ENCODE results near the gene NPEPPS. TPM values are rescaled to one million over a fixed set of nuclear protein-coding genes. Genes with fewer than 3 reads are reported as not detected.

The NPEPPS gene
- total RNA-seq, 1 experiment from 2014 or later: 139 TPM

DNA sequence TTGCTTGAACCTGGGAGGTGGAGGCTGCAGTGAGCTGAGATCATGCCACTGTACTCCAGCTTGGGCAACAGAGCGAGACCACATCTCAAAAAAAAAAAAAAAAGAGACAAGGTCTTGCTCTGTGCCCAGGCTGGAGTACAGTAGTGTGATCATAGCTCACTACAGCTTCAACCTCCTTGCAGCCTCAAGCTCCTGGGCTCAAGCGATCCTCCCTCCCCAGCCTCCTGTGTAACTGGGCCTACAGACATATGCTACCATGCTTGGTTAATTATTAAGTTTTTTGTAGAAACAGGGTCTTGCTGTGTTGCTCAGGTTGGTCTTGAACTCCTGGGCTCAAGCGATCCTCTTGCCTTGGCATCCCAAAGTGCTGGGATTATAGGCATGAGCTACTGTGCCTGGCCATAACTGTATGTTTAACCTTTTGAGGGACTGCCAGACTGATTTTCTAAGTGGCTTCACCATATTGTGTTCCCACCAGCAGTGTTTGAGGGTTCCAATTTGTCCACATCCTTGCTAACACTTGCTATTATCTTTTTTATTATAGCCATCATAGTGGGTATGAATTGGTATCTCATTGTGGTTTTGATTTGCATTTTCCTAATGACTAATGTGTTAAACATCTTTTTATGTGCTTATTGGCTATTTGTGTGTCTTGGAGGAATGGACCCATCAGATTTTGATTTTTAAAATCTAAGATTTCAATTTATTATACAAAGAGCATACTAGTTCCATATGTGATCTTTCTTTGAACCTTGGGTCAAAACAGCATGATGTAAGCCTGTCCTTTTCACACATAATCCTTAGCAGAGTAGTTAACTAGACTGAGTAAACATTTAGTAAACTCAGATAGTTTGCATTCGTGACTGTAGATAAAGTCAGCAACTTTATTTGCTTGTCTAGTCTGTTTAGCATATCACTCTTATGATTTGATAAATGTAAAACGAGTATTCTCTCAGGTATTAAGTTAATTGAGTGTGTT, 80.8 kb downstream of the NPEPPS start:
- intact Hi-C loops (cut with micrococcal nuclease; ENCODE audit: unreplicated experiment): loop anchor here (10.0 kb wide), 1 partner anchor 117 kb away; no protein-coding TSS in a partner anchor
- POLR2A ChIA-PET: no interaction called here
- H3K36me3 Mint-ChIP-seq (ENCODE audit: insufficient read depth, unreplicated experiment): peaks cover 52% of the 10 kb centered on the region
- peak overlapping the region; percentile 15 for H3K27ac Mint-ChIP-seq (ENCODE audit: unreplicated experiment)
- peaks cover 6% of the 10 kb centered on the region for H3K4me1 Mint-ChIP-seq (ENCODE audit: low read depth, unreplicated experiment)
- Histone ChIP-seq H3K4me1 (peaks cover 13% of the 10 kb centered on the region), H3K27me3 (replicated peaks; ENCODE audit: control insufficient read depth, insufficient read depth, low read length) (no peaks in the 10 kb centered on the region), H3K4me3 (ENCODE audit: low read depth, low read length) (no peak overlapping the region), H3K9me3 (no peaks in the 10 kb centered on the region), H3K36me3 (ENCODE audit: control insufficient read depth, insufficient read depth, low read length) (0 out of 2 replicates have a peak, but pooled peaks cover 1% of the 10 kb centered on the region)
- no peaks in the 10 kb centered on the region for H3K27me3 Mint-ChIP-seq (ENCODE audit: insufficient read depth, unreplicated experiment)
- BruUV-seq (replicated peaks): no TSS peak
- TF ChIP-seq, protein P1, sequence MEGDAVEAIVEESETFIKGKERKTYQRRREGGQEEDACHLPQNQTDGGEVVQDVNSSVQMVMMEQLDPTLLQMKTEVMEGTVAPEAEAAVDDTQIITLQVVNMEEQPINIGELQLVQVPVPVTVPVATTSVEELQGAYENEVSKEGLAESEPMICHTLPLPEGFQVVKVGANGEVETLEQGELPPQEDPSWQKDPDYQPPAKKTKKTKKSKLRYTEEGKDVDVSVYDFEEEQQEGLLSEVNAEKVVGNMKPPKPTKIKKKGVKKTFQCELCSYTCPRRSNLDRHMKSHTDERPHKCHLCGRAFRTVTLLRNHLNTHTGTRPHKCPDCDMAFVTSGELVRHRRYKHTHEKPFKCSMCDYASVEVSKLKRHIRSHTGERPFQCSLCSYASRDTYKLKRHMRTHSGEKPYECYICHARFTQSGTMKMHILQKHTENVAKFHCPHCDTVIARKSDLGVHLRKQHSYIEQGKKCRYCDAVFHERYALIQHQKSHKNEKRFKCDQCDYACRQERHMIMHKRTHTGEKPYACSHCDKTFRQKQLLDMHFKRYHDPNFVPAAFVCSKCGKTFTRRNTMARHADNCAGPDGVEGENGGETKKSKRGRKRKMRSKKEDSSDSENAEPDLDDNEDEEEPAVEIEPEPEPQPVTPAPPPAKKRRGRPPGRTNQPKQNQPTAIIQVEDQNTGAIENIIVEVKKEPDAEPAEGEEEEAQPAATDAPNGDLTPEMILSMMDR (IDR thresholded peaks at IDR 0.05; ENCODE audit: insufficient read depth in 1 of 2, low read depth in 1 of 2, low read length in 1 of 2, severe bottlenecking in 1 of 2, unreplicated experiment in 1 of 2): no peak
- DNase-seq: peak in 1 of 2 experiments; percentile 43
- H3K9me3 Mint-ChIP-seq (ENCODE audit: unreplicated experiment): no peaks in the 10 kb centered on the region
- no peak overlapping the region for H3K4me3 Mint-ChIP-seq (ENCODE audit: unreplicated experiment)
- CTCF ChIA-PET: interaction anchor here (0.6 to 1.0 kb wide), 2 partner anchors 9 to 10 kb away, joined by 3 to 5 read pairs; no protein-coding TSS in a partner anchor

DNA sequence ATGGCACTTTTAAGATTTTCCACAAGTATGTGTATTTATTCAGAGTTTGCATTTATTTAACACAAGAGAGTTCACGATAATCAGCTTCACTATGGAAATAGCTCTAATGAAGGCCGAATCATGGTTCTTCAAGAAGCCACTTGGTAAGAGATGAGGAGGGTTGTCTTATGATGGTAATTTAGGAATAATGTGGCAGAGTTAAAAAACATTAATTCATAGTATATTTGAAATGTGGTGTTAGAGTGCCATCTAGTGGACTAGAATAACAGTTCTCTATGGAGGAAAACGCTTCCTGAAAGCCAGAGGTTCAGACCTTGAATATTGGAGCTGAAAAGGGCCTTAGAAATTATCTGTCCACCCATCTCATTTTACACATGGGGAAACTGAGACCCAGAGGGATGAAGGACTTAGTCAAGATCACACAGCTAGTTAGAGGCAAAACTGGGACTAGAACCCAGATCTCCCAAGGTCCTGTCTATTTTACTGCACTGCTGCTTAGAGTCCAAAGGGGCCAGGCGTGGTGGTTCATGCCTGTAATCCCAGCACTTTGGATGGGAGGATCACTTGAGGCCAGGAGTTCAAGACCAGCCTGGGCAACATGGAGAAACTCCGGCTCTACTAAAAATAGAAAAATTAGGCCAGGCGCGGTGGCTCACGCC, 85.0 kb downstream of the NPEPPS start:
- ChIA-PET POLR2A (interaction anchor here (0.6 kb wide), 1 partner anchor 34 kb away, joined by 3 read pairs; the partner anchor contains the start of gene KPNB1), CTCF (interaction anchor here (0.5 to 1.6 kb wide), 11 partner anchors 8 to 116 kb away, joined by 3 to 16 read pairs (median 5); partner anchors contain the start of gene KPNB1)
- peaks cover 13% of the 10 kb centered on the region for H3K4me1 ChIP-seq
- Mint-ChIP-seq H3K4me3 (ENCODE audit: unreplicated experiment) (no peak overlapping the region), H3K4me1 (ENCODE audit: low read depth, unreplicated experiment) (peaks cover 16% of the 10 kb centered on the region), H3K9me3 (ENCODE audit: unreplicated experiment) (no peaks in the 10 kb centered on the region), H3K27ac (ENCODE audit: unreplicated experiment) (no peak overlapping the region), H3K27me3 (ENCODE audit: insufficient read depth, unreplicated experiment) (no peaks in the 10 kb centered on the region), H3K36me3 (ENCODE audit: insufficient read depth, unreplicated experiment) (peaks cover 66% of the 10 kb centered on the region)
- DNase-seq: peak in 1 of 2 experiments; percentile 70
- no peaks in the 10 kb centered on the region for H3K27me3 ChIP-seq (replicated peaks; ENCODE audit: control insufficient read depth, insufficient read depth, low read length)
- no TSS peak for BruUV-seq (replicated peaks)
- H3K36me3 ChIP-seq (ENCODE audit: control insufficient read depth, insufficient read depth, low read length): no peaks in the 10 kb centered on the region
- intact Hi-C loops (cut with micrococcal nuclease; ENCODE audit: unreplicated experiment): loop anchor here (10.0 kb wide), 1 partner anchor 121 kb away; no protein-coding TSS in a partner anchor
- H3K4me3 ChIP-seq (ENCODE audit: low read depth, low read length): no peak overlapping the region
- TF ChIP-seq, protein P1 (IDR thresholded peaks at IDR 0.05; ENCODE audit: insufficient read depth in 1 of 2, low read depth in 1 of 2, low read length in 1 of 2, severe bottlenecking in 1 of 2, unreplicated experiment in 1 of 2): peak; percentile 79 to 97
- no peaks in the 10 kb centered on the region for H3K9me3 ChIP-seq

DNA sequence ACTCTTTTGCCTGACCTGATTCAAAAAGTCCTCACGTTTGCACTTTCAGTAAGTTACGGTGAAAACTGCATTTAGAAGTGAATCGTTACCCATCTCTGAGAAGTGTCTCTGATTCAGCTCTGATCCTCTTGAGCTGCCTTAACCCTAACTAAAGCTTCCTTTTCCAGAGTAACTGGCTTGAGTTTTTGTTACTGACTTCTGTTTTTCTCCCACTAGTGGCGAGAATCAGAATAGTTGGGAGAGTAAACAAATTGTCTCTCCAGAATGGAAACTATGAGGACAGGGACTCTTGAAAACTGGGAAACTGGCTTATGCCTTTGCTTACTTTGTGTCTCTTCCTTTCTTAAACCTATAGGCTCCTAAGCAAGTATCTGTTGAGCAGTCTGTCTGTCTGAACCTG, 87.5 kb downstream of the NPEPPS start:
- H3K27ac Mint-ChIP-seq (ENCODE audit: unreplicated experiment): no peak overlapping the region
- Histone ChIP-seq H3K4me1 (peaks cover 16% of the 10 kb centered on the region), H3K4me3 (ENCODE audit: low read depth, low read length) (no peak overlapping the region), H3K9me3 (no peaks in the 10 kb centered on the region), H3K36me3 (ENCODE audit: control insufficient read depth, insufficient read depth, low read length) (no peaks in the 10 kb centered on the region), H3K27me3 (replicated peaks; ENCODE audit: control insufficient read depth, insufficient read depth, low read length) (no peaks in the 10 kb centered on the region)
- peak in 1 of 2 experiments; percentile 62 for DNase-seq
- peaks cover 32% of the 10 kb centered on the region for H3K4me1 Mint-ChIP-seq (ENCODE audit: low read depth, unreplicated experiment)
- no TSS peak for BruUV-seq (replicated peaks)
- no peaks in the 10 kb centered on the region for H3K9me3 Mint-ChIP-seq (ENCODE audit: unreplicated experiment)
- H3K4me3 Mint-ChIP-seq (ENCODE audit: unreplicated experiment): no peak overlapping the region
- H3K36me3 Mint-ChIP-seq (ENCODE audit: insufficient read depth, unreplicated experiment): peaks cover 85% of the 10 kb centered on the region
- H3K27me3 Mint-ChIP-seq (ENCODE audit: insufficient read depth, unreplicated experiment): no peaks in the 10 kb centered on the region
- CTCF ChIA-PET: interaction anchor here (0.6 to 1.8 kb wide), 12 partner anchors 9 to 515 kb away, joined by 3 to 24 read pairs (median 3); partner anchors contain the start of gene KPNB1
- POLR2A ChIA-PET: interaction anchor here (1.0 to 1.4 kb wide), 2 partner anchors 31 to 32 kb away, joined by 5 to 6 read pairs; partner anchors contain the start of gene KPNB1
- TF ChIP-seq, protein P1 (IDR thresholded peaks at IDR 0.05; ENCODE audit: insufficient read depth in 1 of 2, low read depth in 1 of 2, low read length in 1 of 2, severe bottlenecking in 1 of 2, unreplicated experiment in 1 of 2): peak; percentile 77 to 78
- intact Hi-C loops (cut with micrococcal nuclease; ENCODE audit: unreplicated experiment): loop anchor here (2.0 to 10.0 kb wide), 2 partner anchors 30 to 124 kb away; partner anchors contain the start of gene KPNB1

All from Caco-2 (cell line).